ENCODE results near the gene BHLHA15. TPM values are rescaled to one million over a fixed set of nuclear protein-coding genes. Genes with fewer than 3 reads are reported as not detected.

Gene BHLHA15
- total and polyA plus RNA-seq, 9 of the 15 experiments (the other 6 are each of a cell fraction or from before 2014, with no cell fraction given) = 0.22 to 2.0 (median 1.1) TPM; not detected in 4

GRCh38 chr7:98242934-98243333, 31.7 kb downstream of the BHLHA15 start:
- Histone ChIP-seq H3K9me1 (ENCODE audit: control insufficient read depth, insufficient read depth, low read length) (no peaks in the 10 kb centered on the region), H4K20me1 (replicated peaks; ENCODE audit: control insufficient read depth, insufficient read depth, low read length) (no peaks in the 10 kb centered on the region), H3K4me1 (replicated peaks in 1 of 2; ENCODE audit: control insufficient read depth in 2 of 2, insufficient read depth in 2 of 2, low read length in 2 of 2) (peaks cover 0 to 14% of the 10 kb centered on the region in 2 experiments; a peak in 2 of 5 replicates), H3K27me3 (ENCODE audit: control insufficient read depth in 2 of 2, insufficient read depth in 2 of 2, low read length in 2 of 2) (no peaks in the 10 kb centered on the region), H3K79me2 (ENCODE audit: control insufficient read depth, insufficient read depth, low read length) (no peaks in the 10 kb centered on the region), H3K4me2 (ENCODE audit: insufficient read depth, low read length) (no peak overlapping the region), H2AFZ (ENCODE audit: low read depth, low read length) (no peak overlapping the region), H3K4me3 (no peak overlapping the region), H3K27ac (ENCODE audit: extremely low read depth, low read depth, low read length) (no peak overlapping the region), H3K36me3 (ENCODE audit: control insufficient read depth, insufficient read depth, low read length) (no peaks in the 10 kb centered on the region), H3K9me3 (replicated peaks; ENCODE audit: control insufficient read depth, insufficient read depth, low read depth, low read length) (no peaks in the 10 kb centered on the region), H3K9ac (ENCODE audit: insufficient read depth in 1 of 2, low read depth in 2 of 2, low read length in 2 of 2) (no peak overlapping the region)
- ChIA-PET POLR2A (interaction anchor here (0.6 kb wide), 1 partner anchor 31 kb away, joined by 3 read pairs; no protein-coding TSS in a partner anchor), CTCF (ENCODE audit: low intra/inter-chr PET ratio) (no interaction called here)
- no TSS peak for BruUV-seq (replicated peaks)
- in situ Hi-C loops (cut with MboI) = no loop called here
- ATAC-seq (no peak), FAIRE-seq (no peak), DNase-seq (ENCODE audit: extremely low read depth in 1 of 4, low spot score in 3 of 4) (no peak)
- TF ChIP-seq ZBTB7A (IDR thresholded peaks at IDR 0.05; ENCODE audit: borderline replicate concordance, control insufficient read depth, low read depth, low read length) (no peak), ZNF175 (CRISPR knock-in tag; IDR thresholded peaks at IDR 0.05; ENCODE audit: low read depth) (no peak), DMBX1 (CRISPR knock-in tag; IDR thresholded peaks at IDR 0.05; ENCODE audit: borderline replicate concordance) (no peak), MED1 (CRISPR knock-in tag; IDR thresholded peaks at IDR 0.05; ENCODE audit: borderline replicate concordance) (no peak), MAFK (IDR thresholded peaks at IDR 0.05; ENCODE audit: low read length) (no peak), PKNOX1 (IDR thresholded peaks at IDR 0.05) (no peak), NUFIP1 (IDR thresholded peaks at IDR 0.05; ENCODE audit: partially characterized antibody) (no peak), ZNF584 (CRISPR knock-in tag; IDR thresholded peaks at IDR 0.05; ENCODE audit: low read depth) (no peak), HNRNPL (IDR thresholded peaks at IDR 0.05; ENCODE audit: low read depth, low read length) (no peak), IRF1 (CRISPR knock-in tag; IDR thresholded peaks at IDR 0.05; ENCODE audit: borderline replicate concordance) (no peak), TCFL5 (CRISPR knock-in tag; conservative IDR thresholded peaks at IDR 0.05) (no peak), CHAMP1 (IDR thresholded peaks at IDR 0.05) (no peak), POLR3A (IDR thresholded peaks at IDR 0.05; ENCODE audit: borderline replicate concordance, extremely low read depth, insufficient read depth, insufficient read length) (no peak), ZNF174 (CRISPR knock-in tag; IDR thresholded peaks at IDR 0.05) (no peak), RBM15 (IDR thresholded peaks at IDR 0.05; ENCODE audit: insufficient read depth, low read length) (no peak), MTF1 (CRISPR knock-in tag; IDR thresholded peaks at IDR 0.05; ENCODE audit: borderline replicate concordance) (no peak), MAX (CRISPR knock-in tag; IDR thresholded peaks at IDR 0.05) (no peak), HDAC3 (IDR thresholded peaks at IDR 0.05; ENCODE audit: borderline replicate concordance, partially characterized antibody) (no peak)
- intact Hi-C loops (cut with micrococcal nuclease) = loop anchor here (5.0 kb wide), 1 partner anchor 76 kb away; no protein-coding TSS in a partner anchor
- 83% methylated on average over 1 of the region's 4 CpGs for WGBS (ENCODE audit: insufficient coverage, low coverage, missing lambda C conversion rate)

All from K562 (cell line).